CD8-positive, alpha-beta memory T cell (primary cell): Measurements from ENCODE around the gene SPRED1. TPM values are rescaled to one million over a fixed set of nuclear protein-coding genes. Genes with fewer than 3 reads are reported as not detected.

Experiments used
- CTCF ChIA-PET: fragments of 350-600 bp; sonication (Branson Sonifier 250); formaldehyde crosslinking; loops from one replicate; lab custom pipeline; 2021; ENCODE audit warnings: antibody characterized with exemption; lab: Charles Lee
- POLR2A ChIA-PET: fragments of 350-600 bp; sonication (Branson Sonifier 250); formaldehyde crosslinking; loops from one replicate; lab custom pipeline; 2021; ENCODE audit warnings: antibody characterized with exemption; lab: Charles Lee
- DNase-seq, 5 donors: peaks; one replicate each; pipeline versions ENCODE4 v3.0.0 to v3.0.0-alpha.2; 2020 to 2022; ENCODE audit warnings: mixed read lengths in 1 of 5
- H3K27ac ChIP-seq: one replicate; pipeline ENCODE4 v1.7.0; 2013; ENCODE audit warnings: low read depth, mild to moderate bottlenecking, low read length, moderate library complexity
- H3K27me3 ChIP-seq: 2 replicates; pipeline ENCODE4 v1.7.0; 2013; ENCODE audit warnings: low read length, mild to moderate bottlenecking; ENCODE audit not compliant: insufficient read depth, poor library complexity, severe bottlenecking
- H3K36me3 ChIP-seq: 2 replicates; pipeline ENCODE4 v1.7.0; 2013; ENCODE audit warnings: mild to moderate bottlenecking, low read length, moderate library complexity; ENCODE audit not compliant: insufficient read depth
- H3K4me1 ChIP-seq: 2 replicates; pipeline ENCODE4 v1.7.0; 2013; ENCODE audit warnings: mild to moderate bottlenecking, low read length, moderate library complexity; ENCODE audit not compliant: insufficient read depth
- H3K4me3 ChIP-seq: 2 replicates; pipeline ENCODE4 v1.7.0; 2013; ENCODE audit warnings: mild to moderate bottlenecking, low read length
- H3K9me3 ChIP-seq: 2 replicates; pipeline ENCODE4 v1.7.0; 2013; ENCODE audit warnings: mild to moderate bottlenecking, low read length
- H3K27ac Mint-ChIP-seq, 8 donors: one replicate each; pipeline ENCODE4 v1.8.0; 2020 to 2021; ENCODE audit warnings: mixed read lengths in 8 of 8, mild to moderate bottlenecking in 6 of 8, inconsistent platforms in 3 of 8, moderate library complexity in 3 of 8
- H3K27me3 Mint-ChIP-seq, 2 donors: one replicate each; pipeline ENCODE4 v1.8.0; 2020 to 2021; ENCODE audit warnings: mixed read lengths in 2 of 2, mild to moderate bottlenecking in 1 of 2, moderate library complexity in 1 of 2
- H3K36me3 Mint-ChIP-seq, 3 donors: one replicate each; pipeline ENCODE4 v1.8.0; 2020 to 2021; ENCODE audit warnings: mixed read lengths in 3 of 3, inconsistent platforms in 1 of 3, mild to moderate bottlenecking in 1 of 3
- H3K4me1 Mint-ChIP-seq, 3 donors: one replicate each; pipeline ENCODE4 v1.8.0; 2020 to 2021; ENCODE audit warnings: mixed read lengths in 3 of 3, inconsistent platforms in 1 of 3, mild to moderate bottlenecking in 1 of 3
- H3K4me3 Mint-ChIP-seq, 7 donors: one replicate each; pipeline ENCODE4 v1.8.0; 2020 to 2021; ENCODE audit warnings: mixed read lengths in 7 of 7, mild to moderate bottlenecking in 6 of 7, moderate library complexity in 4 of 7, inconsistent platforms in 2 of 7
- H3K9me3 Mint-ChIP-seq, 5 donors: one replicate each; pipeline ENCODE4 v1.8.0; 2020 to 2022; ENCODE audit warnings: mixed read lengths in 5 of 5, mild to moderate bottlenecking in 3 of 5, moderate library complexity in 2 of 5, inconsistent platforms in 1 of 5
- polyA plus RNA-seq: library from polyadenylated mRNA; unstranded; fragments of 300-500 nt; fragmentation: Illumina TruSeq; gene quantifications from one replicate; pipeline ENCODE4 v1.2.3, GENCODE V29; 2021
- total RNA-seq, 2 experiments: library from RNA; stranded (reverse); gene quantifications; one replicate each; pipeline ENCODE4 v1.2.3, GENCODE V29; 2021

The SPRED1 gene
- total and polyA plus RNA-seq, 3 experiments from 2014 or later, result 0.35 to 1.4 (median 1.2) TPM

DNA sequence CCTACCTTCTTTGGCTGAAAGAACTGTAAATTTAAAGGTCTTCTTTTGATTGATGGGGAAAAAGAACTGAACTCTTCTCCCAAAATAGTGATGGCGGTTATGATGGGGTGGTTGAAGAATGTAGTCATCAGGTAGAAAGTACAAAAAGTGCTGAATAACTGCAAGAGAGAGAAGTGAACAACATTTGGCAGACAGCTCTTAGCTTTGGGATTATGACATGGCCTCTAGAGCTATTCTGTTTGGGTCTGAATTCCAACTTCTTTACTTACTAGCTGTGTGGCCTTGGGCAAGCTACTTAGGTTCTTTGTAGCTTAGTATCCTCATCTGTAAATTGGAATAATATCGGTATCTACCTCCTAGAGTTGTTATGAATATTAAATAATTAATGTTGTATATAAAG, 91.7 kb downstream of the SPRED1 start:
- no peak overlapping the region for H3K27ac ChIP-seq
- no peaks in the 10 kb centered on the region for H3K9me3 ChIP-seq
- H3K36me3 Mint-ChIP-seq, result peaks cover 0 to 4% (median 2%) of the 10 kb centered on the region in 3 donors
- H3K36me3 ChIP-seq, result no peaks in the 10 kb centered on the region
- no peaks in the 10 kb centered on the region for H3K27me3 ChIP-seq
- ChIA-PET POLR2A (no interaction called here), CTCF (no interaction called here)
- H3K4me1 ChIP-seq, result no peaks in the 10 kb centered on the region
- no peak overlapping the region for H3K4me3 ChIP-seq
- peaks cover 0 to 7% of the 10 kb centered on the region in 2 donors for H3K27me3 Mint-ChIP-seq
- H3K4me3 Mint-ChIP-seq, result no peak overlapping the region
- no peak for DNase-seq
- no peak overlapping the region for H3K27ac Mint-ChIP-seq
- no peaks in the 10 kb centered on the region for H3K9me3 Mint-ChIP-seq
- H3K4me1 Mint-ChIP-seq, result no peaks in the 10 kb centered on the region

DNA sequence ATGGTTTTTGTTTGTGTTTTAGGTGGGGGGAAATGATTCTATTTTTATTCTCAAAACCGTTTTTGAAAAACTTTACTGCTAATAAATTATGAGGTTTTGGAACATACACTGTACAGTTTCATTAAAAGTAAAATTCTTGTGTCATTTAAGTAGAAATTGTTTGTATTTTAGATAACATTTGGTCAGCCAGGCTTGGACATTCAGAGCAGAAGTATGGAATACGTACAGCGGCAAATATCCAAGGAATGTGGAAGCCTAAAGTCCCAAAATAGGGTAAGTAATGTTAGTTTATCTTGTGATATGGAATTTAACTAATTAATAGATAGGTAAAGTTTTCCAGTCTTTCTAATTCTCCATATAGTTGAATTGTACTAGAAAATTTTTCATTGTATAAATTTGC, 96.6 kb downstream of the SPRED1 start:
- no peak for DNase-seq
- Histone ChIP-seq H3K4me1 (no peaks in the 10 kb centered on the region), H3K36me3 (no peaks in the 10 kb centered on the region), H3K4me3 (no peak overlapping the region), H3K27ac (no peak overlapping the region), H3K27me3 (no peaks in the 10 kb centered on the region), H3K9me3 (no peaks in the 10 kb centered on the region)
- POLR2A ChIA-PET, result no interaction called here
- CTCF ChIA-PET, result no interaction called here
- Mint-ChIP-seq H3K4me3 (no peak overlapping the region), H3K9me3 (no peaks in the 10 kb centered on the region), H3K4me1 (no peaks in the 10 kb centered on the region), H3K36me3 (peaks cover 0 to 4% (median 0%) of the 10 kb centered on the region in 3 donors), H3K27ac (no peak overlapping the region), H3K27me3 (peaks cover 0 to 2% of the 10 kb centered on the region in 2 donors)

DNA sequence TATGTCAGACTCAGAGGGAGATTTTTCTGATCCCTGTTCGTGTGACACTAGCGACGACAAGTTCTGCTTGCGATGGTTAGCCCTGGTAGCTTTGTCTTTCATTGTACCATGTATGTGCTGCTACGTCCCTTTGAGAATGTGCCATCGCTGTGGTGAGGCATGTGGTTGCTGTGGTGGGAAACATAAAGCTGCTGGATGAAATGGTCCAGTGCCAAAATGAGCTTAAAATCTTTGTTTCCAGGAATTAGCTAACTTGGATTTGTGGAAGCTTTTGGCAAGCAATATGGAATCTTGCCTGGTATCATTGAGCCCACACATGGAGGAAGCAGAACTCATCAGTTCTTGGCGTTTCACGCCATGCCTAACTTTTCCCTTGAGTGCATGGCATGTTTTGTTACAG, 98.8 kb downstream of the SPRED1 start:
- H3K27me3 ChIP-seq, result no peaks in the 10 kb centered on the region
- H3K27ac ChIP-seq, result no peak overlapping the region
- Mint-ChIP-seq H3K36me3 (peaks cover 0 to 4% (median 0%) of the 10 kb centered on the region in 3 donors), H3K9me3 (no peaks in the 10 kb centered on the region), H3K27me3 (peaks cover 0 to 6% of the 10 kb centered on the region in 2 donors), H3K4me1 (no peaks in the 10 kb centered on the region), H3K27ac (no peak overlapping the region), H3K4me3 (no peak overlapping the region)
- H3K4me1 ChIP-seq, result no peaks in the 10 kb centered on the region
- no peak for DNase-seq
- no peak overlapping the region for H3K4me3 ChIP-seq
- POLR2A ChIA-PET, result no interaction called here
- no peaks in the 10 kb centered on the region for H3K36me3 ChIP-seq
- H3K9me3 ChIP-seq, result no peaks in the 10 kb centered on the region
- CTCF ChIA-PET, result no interaction called here

DNA sequence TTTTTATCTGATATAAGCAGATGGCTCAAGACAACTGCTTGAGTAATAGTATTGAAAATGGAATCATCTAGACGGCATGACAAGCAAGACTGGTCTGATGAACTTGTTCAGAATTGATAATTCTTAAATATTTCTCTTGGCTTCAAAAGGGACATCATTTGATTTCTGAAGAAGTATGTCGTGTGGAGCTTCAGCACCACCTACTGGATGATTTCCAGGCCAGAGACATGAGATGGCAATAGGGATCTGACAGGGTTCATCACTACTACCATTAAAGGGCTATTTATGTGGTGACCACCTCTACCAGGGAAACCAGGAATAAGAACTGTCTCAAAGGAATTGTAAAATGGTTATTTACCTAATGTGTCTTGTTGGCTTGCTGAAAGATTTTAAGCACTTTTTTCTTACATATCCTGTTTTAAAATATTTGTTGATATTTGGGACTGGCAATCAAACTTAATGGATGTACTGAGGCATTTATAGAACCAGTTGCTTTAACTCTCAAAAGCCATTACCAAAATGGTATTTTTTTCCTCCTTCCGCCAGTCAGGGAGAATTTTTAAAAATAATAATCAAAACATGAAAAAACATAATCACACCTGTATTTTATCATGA, 101.8 kb downstream of the SPRED1 start:
- POLR2A ChIA-PET, result no interaction called here
- Histone ChIP-seq H3K27me3 (no peaks in the 10 kb centered on the region), H3K9me3 (no peaks in the 10 kb centered on the region), H3K4me3 (no peak overlapping the region), H3K27ac (no peak overlapping the region), H3K36me3 (no peaks in the 10 kb centered on the region), H3K4me1 (no peaks in the 10 kb centered on the region)
- Mint-ChIP-seq H3K4me1 (no peaks in the 10 kb centered on the region), H3K36me3 (peaks cover 0 to 1% (median 0%) of the 10 kb centered on the region in 3 donors), H3K27me3 (peaks cover 0 to 7% of the 10 kb centered on the region in 2 donors), H3K4me3 (no peak overlapping the region), H3K9me3 (no peaks in the 10 kb centered on the region), H3K27ac (no peak overlapping the region)
- peak; percentile 24 to 70 (median 41) for DNase-seq
- CTCF ChIA-PET, result interaction anchor here (1.2 kb wide), 1 partner anchor 13 kb away, joined by 3 read pairs; no protein-coding TSS in a partner anchor

DNA sequence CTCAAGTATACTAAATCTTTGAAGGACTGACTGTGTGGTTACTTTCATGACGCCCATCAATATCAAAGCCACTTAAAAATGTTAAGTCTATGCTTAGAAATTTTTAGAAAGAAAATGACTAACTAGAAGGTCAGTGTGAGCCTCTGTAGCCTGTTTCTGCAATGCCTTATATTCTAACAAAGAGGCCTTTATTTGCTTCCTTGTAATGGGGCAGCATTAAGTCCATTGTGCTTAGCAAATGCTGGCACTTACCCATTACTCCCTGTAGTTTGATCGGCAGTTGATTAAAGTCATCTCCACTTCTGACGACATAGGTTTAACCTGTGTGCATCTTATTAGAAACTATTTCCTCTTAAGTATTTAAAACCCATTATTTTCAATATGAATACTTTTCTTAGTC, 109.7 kb downstream of the SPRED1 start:
- no peak overlapping the region for H3K27ac ChIP-seq
- no peak overlapping the region for H3K4me3 ChIP-seq
- H3K4me1 ChIP-seq, result no peaks in the 10 kb centered on the region
- no peak overlapping the region for H3K27ac Mint-ChIP-seq
- DNase-seq, result no peak
- H3K27me3 ChIP-seq, result no peaks in the 10 kb centered on the region
- H3K9me3 ChIP-seq, result no peaks in the 10 kb centered on the region
- peaks cover 0 to 2% (median 0%) of the 10 kb centered on the region in 5 donors for H3K9me3 Mint-ChIP-seq
- H3K4me1 Mint-ChIP-seq, result no peaks in the 10 kb centered on the region
- no peak overlapping the region for H3K4me3 Mint-ChIP-seq
- POLR2A ChIA-PET, result no interaction called here
- H3K36me3 ChIP-seq, result no peaks in the 10 kb centered on the region
- peaks cover 6 to 55% of the 10 kb centered on the region in 2 donors for H3K27me3 Mint-ChIP-seq
- CTCF ChIA-PET, result no interaction called here
- H3K36me3 Mint-ChIP-seq, result peaks cover 0 to 2% (median 0%) of the 10 kb centered on the region in 3 donors

DNA sequence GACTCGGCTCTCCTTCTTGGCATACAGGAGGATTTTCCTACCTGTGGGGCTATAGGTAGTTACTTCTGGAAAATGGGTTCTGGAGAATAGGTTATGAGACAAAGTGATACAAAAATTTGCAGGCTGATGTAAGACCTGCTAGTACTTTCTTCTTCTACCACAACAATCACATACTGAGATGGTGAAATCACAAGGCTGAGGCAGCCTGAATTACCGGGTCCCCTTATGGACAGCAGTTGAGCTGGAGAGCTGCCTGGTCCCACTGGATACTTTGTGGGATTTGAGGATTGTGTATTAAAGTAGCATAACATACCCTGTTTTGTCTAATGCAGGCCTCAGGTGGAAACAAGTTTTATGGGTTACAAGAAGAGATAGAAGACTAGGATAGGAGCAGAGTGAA, 114.8 kb downstream of the SPRED1 start:
- Histone ChIP-seq H3K4me3 (no peak overlapping the region), H3K36me3 (no peaks in the 10 kb centered on the region), H3K4me1 (no peaks in the 10 kb centered on the region), H3K9me3 (no peaks in the 10 kb centered on the region), H3K27ac (no peak overlapping the region), H3K27me3 (no peaks in the 10 kb centered on the region)
- ChIA-PET CTCF (no interaction called here), POLR2A (no interaction called here)
- Mint-ChIP-seq H3K36me3 (no peaks in the 10 kb centered on the region), H3K27me3 (peaks cover 3 to 46% of the 10 kb centered on the region in 2 donors), H3K9me3 (peaks cover 0 to 2% (median 0%) of the 10 kb centered on the region in 5 donors), H3K4me3 (no peak overlapping the region), H3K4me1 (no peaks in the 10 kb centered on the region), H3K27ac (no peak overlapping the region)
- no peak for DNase-seq

DNA sequence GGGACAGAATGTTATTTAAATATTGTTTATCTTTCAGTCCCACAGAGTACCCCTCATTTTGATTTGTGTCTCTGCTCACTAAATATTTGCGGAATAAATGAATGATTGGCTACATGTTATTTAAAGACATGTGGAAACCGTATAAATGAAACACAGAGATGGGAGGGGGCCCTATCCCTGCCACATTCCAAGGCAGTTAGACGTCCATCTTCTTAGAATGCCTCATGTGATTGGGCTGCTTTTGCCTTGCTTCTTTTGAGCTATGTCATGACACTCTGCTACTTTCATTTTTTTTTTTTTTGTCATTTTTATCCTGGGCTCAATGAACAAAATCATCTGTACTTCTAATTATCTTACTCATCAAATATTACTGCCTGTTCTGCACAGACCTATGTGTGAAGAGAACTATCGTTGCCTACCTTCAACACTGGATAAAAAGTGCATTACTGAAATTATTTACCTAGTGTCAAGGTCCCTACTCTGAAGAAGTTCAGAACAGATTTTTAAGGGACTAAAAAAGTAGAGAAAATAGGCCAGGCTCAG, 117.4 kb downstream of the SPRED1 start:
- H3K36me3 Mint-ChIP-seq, result no peaks in the 10 kb centered on the region
- no peaks in the 10 kb centered on the region for H3K36me3 ChIP-seq
- no peaks in the 10 kb centered on the region for H3K4me1 ChIP-seq
- CTCF ChIA-PET, result no interaction called here
- H3K27me3 ChIP-seq, result no peaks in the 10 kb centered on the region
- H3K27ac Mint-ChIP-seq, result no peak overlapping the region
- H3K4me1 Mint-ChIP-seq, result no peaks in the 10 kb centered on the region
- no peak overlapping the region for H3K27ac ChIP-seq
- peaks cover 0 to 2% (median 0%) of the 10 kb centered on the region in 5 donors for H3K9me3 Mint-ChIP-seq
- POLR2A ChIA-PET, result no interaction called here
- no peaks in the 10 kb centered on the region for H3K9me3 ChIP-seq
- H3K27me3 Mint-ChIP-seq, result peaks cover 1 to 33% of the 10 kb centered on the region in 2 donors
- H3K4me3 ChIP-seq, result no peak overlapping the region
- no peak overlapping the region for H3K4me3 Mint-ChIP-seq
- DNase-seq, result no peak

DNA sequence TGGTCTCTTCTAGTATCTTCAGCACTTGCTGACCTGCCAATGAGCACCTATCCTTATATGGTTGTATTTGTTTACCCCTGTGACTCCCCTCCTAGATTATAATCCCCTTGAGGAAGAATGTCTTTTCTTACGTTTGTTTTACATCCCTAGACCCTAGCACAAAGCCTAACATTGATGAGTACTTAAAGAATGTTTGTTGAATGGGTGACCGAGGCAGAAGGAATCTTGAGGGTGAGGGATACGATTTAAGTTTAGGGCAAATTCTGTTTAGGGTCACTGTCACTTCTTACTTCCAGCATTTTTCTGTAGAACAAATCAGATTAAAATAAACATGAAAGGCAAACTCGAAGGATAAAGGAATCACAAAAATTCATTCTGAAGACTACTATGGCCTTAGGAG, 120.4 kb downstream of the SPRED1 start:
- peaks cover 9 to 27% of the 10 kb centered on the region in 2 donors for H3K27me3 Mint-ChIP-seq
- ChIA-PET CTCF (no interaction called here), POLR2A (no interaction called here)
- H3K27me3 ChIP-seq, result no peaks in the 10 kb centered on the region
- no peak overlapping the region for H3K27ac Mint-ChIP-seq
- no peak overlapping the region for H3K4me3 ChIP-seq
- no peaks in the 10 kb centered on the region for H3K9me3 ChIP-seq
- H3K4me1 ChIP-seq, result no peaks in the 10 kb centered on the region
- H3K4me1 Mint-ChIP-seq, result no peaks in the 10 kb centered on the region
- H3K9me3 Mint-ChIP-seq, result no peaks in the 10 kb centered on the region
- H3K36me3 Mint-ChIP-seq, result no peaks in the 10 kb centered on the region
- H3K4me3 Mint-ChIP-seq, result no peak overlapping the region
- DNase-seq, result no peak
- no peaks in the 10 kb centered on the region for H3K36me3 ChIP-seq
- no peak overlapping the region for H3K27ac ChIP-seq
